Hepatocyte (in vitro differentiated cells): Measurements from ENCODE around the gene TMEM255B.

Experiments used
- CTCF ChIP-seq: fragments of 200-600 bp; sonication (generic); IDR thresholded peaks from 2 replicates; pipeline ENCODE4 v1.5.1; 2016; ENCODE audit warnings: antibody characterized with exemption, mild to moderate bottlenecking; ENCODE audit not compliant: poor library complexity
- EZH2 ChIP-seq: fragments of 200-600 bp; sonication (generic); IDR thresholded peaks from 2 replicates; pipeline ENCODE4 v1.6.1; 2016; ENCODE audit warnings: antibody characterized with exemption, mild to moderate bottlenecking, borderline replicate concordance
- EZH2phosphoT487 ChIP-seq: fragments of 200-600 bp; sonication (generic); IDR thresholded peaks from one replicate; pipeline ENCODE4 v1.6.1; 2018; ENCODE audit warnings: antibody characterized with exemption, mild to moderate bottlenecking, low read depth, moderate library complexity; ENCODE audit not compliant: unreplicated experiment, severe bottlenecking

DNA sequence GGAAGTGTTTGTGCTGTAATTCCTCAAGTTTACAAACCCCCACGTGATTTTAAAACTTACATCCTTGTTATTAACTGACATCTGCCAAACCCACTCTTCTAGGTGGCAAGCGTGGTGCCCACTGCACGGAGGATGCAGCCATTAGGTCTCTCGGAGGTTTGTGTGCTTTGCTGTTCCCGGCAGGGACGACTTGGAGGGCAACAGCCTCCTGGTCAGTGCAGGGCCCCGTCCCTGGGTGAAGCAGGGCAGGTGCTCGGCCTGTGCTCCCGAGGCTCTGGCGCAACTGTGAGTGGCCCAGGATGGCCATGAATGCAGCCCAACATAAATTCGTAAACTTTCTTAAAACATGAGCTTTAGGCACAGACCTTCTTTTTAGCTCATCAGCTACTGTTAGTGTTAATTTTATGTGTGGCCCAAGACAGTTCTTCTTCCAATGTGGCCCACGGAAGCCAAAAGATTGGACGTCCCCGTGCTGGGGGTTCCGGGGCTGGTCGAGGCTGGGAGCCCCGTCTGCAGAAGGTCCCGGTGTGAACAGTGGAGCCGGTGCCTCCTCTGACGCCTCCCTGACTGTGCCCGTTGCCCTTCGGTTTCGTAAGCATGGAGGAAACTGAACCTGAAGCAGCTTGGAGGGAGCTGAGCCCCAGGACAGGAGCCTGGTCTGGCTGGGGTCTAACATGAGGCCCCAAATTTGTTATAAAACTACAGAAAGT is 93.0 kb downstream of the TMEM255B start:
- no peak for TF ChIP-seq EZH2
- no peak for TF ChIP-seq CTCF
- no peak for TF ChIP-seq EZH2phosphoT487
